GM19324 (cell line): ENCODE results near the gene PCSK4.
"Not testable (repeated sequence)": the region's sequence is repeated elsewhere in the genome, so short reads cannot be mapped to it uniquely, and the experiment has no call there.

Source experiments
- ATAC-seq: cut with Tn5 transposase; IDR thresholded peaks from one replicate; pipeline ENCODE4 v1.9.1; 2021; ENCODE audit warnings: mild to moderate bottlenecking, moderate library complexity; ENCODE audit not compliant: unreplicated experiment, low FRiP score

Gene PCSK4

GRCh38 chr19:1505991-1506881, 16.1 kb upstream of the PCSK4 start:
- no peak for ATAC-seq

GRCh38 chr19:1505012-1505411, 14.9 kb upstream of the PCSK4 start:
- ATAC-seq, result no peak

GRCh38 chr19:1503925-1504773, 14.0 kb upstream of the PCSK4 start:
- ATAC-seq, result no peak

GRCh38 chr19:1503089-1503924, 13.2 kb upstream of the PCSK4 start:
- no peak for ATAC-seq

GRCh38 chr19:1502433-1503088, 12.4 kb upstream of the PCSK4 start:
- no peak for ATAC-seq

- ATAC-seq, result no peak
Observed at GRCh38 chr19:1501200-1501595, 11.0 kb upstream of the PCSK4 start.

GRCh38 chr19:1499231-1499630, 9.1 kb upstream of the PCSK4 start:
- not testable (repeated sequence) for ATAC-seq

- no peak for ATAC-seq
Observed at GRCh38 chr19:1497578-1498235, 7.6 kb upstream of the PCSK4 start.

DNA sequence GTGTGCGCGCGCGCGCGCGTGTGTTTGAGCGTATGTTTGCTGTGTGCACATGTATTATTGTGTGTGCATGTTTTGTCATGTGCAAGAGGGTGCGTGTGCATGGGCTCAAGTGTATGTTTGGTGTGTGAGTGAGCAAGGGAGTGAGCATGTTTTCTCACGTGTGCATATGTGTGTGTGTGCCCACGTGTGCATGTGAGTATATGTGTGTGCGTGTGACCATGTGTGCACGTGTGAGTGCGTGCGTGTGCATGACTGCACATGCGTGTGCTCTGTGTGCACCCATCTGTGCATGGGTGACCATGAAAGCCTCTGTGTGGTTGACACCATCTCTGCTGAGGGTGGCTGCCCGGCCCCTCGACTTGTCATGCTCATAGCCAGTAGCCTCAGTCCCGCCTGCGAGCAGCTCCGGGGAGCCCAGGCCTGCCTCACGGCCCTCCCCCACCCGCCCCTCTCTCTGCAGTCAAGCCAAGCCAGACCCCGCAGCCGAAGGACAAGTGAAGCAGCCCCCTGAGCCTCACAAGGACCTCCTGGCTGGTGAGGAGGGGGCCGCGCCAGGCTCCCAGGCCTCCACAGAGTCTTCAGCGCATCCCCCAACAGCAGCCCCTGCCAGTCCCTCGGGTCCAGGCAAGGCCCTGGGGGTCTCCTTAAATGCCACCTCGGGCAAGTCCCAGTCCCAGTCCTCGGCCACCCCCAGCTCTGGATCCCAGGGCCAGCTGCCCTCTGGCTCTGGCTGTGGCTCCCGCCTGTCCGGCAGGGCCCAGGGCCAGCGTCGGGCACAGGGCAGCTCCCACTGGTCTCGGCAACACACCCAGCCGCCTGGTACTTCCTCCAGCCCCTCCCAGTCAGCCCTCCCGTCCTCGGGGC, 6.8 kb upstream of the PCSK4 start:
- ATAC-seq, result no peak

- ATAC-seq, result no peak
Observed at GRCh38 chr19:1495799-1496713, 5.9 kb upstream of the PCSK4 start.

GRCh38 chr19:1495051-1495798, 5.1 kb upstream of the PCSK4 start:
- no peak for ATAC-seq

- no peak for ATAC-seq
Observed at GRCh38 chr19:1494115-1494815, 4.1 kb upstream of the PCSK4 start.

DNA sequence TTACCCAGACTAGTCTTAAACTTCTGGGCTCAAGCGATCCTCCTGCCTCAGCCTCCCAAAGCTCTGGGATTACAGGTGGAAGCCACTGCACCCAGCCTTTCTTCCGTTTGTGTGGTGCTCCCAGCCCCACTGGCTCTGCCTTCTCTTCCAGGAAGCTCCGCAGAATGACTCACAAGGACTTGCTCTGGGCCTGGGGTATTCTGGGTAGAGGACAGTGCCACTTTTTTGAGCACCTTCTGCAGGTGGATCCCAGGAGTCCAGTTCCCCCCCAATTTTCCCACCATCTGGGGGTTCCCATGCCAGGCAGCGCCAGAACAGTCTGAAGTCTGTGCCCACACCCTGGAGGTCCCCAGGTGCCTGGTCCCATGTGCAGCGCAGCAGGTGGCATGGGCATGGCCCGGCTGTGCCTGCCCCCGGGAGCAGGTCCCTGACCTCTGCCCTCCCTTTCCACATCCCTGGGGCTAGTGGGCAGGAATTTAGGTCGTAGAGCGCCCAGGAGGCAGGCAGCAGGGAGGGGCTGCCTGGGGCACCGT, 2.4 kb upstream of the PCSK4 start:
- no peak for ATAC-seq

GRCh38 chr19:1491849-1492170, 1.7 kb upstream of the PCSK4 start:
- ATAC-seq, result no peak

DNA sequence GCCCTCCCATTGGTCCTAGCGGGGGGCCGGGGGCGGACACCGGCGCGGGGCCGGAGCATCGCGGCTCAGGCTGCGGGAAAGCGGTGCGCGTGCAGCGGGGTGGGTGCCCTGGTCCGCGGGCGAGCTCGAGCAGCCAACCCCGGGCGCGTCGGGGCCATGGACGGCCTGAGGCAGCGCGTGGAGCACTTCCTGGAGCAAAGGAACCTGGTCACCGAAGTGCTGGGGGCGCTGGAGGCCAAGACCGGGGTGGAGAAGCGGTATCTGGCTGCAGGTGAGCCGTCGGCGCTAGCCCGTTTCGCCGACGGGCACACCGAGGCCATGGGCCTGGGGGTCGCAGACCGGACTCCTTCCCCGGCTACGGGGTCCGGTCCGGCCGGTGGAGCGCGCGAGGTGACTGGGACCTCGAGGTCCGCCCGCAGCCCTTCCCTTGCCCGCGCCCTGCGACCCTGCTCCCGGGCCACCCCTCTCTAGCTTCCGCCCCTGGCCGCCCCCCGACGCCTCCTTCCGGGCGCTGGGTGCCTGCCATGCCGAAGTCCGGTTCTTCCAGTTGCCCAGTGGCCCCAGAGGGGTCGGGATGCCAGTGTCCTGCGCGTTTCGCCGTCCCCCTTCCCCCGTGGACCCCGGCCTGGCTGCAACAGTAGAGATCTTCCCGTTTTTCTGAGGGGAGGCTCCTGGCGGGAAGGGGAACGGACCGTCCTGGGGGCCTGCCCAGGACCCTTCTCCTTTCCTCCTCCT, 1.1 kb upstream of the PCSK4 start, which contains the start of gene REEP6:
Gene REEP6 (plus strand): TSS at position 68 of the 735 bp plus-strand sequence. CDS start 89 bp downstream, at position 157.
- no peak for ATAC-seq
